ENCODE measurements around the gene TBC1D5. TPM values are rescaled to one million over a fixed set of nuclear protein-coding genes. Genes with fewer than 3 reads are reported as not detected.
"Not testable (repeated sequence)": the region's sequence is repeated elsewhere in the genome, so short reads cannot be mapped to it uniquely, and the experiment has no call there.

TBC1D5 gene
- total and polyA plus RNA-seq, 8 donors, result 47.4 to 74.8 (median 55.3) TPM

DNA sequence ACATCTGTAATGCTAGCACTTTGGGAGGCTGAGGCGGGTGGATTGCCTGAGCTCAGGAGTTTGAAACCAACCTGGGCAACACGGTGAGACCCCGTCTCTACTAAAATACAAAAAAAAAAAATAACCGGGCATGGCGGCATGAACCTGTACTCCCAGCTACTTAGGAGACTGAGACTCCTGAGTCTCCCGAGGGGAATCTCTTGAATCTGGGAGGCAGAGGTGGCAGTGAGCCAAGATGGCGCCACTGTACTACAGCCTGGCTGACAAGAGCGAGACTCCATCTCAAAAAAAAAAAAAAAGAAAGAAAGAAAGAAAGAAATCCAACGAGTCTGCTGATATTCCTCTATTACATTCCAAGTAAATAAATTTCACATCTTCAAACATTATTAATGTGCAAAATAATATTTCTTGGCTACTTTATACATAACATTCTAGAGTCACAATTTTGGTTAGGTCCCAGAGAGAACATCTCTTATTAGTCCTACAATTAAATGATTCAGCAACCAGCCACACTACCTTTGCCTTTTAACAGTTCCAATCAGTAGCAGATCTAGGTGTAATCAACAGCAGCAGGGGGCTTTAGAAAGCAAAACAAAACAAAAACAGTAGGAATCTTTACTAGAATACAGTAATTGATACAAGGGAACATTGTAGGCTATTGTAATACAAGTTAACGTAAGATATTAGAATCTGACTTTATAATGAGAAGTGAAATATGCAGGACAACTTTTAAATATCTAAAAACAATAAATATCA lies 195.8 kb downstream of the TBC1D5 start:
- intact Hi-C loops (cut with DNase I), result no loop called here
- ATAC-seq, result no peak

DNA sequence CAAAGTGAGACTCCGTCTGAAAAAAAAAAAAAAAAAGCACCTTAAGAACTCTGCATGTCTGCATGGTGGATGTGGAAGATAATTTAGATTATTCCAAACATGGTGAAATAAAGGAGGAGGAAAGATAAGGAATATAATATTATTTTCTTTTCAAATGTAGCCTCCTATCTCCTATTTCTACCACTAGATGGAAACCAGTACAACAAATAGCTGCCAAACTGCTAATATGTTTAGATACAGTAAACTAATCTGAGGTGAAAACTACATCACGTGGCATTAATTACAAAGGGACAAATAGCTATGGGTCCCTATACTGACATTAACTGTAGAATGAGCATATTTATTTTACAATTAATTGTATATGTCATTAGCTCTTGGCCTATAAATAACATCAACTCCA lies 197.8 kb downstream of the TBC1D5 start:
- ATAC-seq (no peak), DNase-seq (no peak)
- H3K27me3 ChIP-seq, result no peaks in the 10 kb centered on the region
- intact Hi-C loops (cut with DNase I), result no loop called here
- TF ChIP-seq, protein P1, sequence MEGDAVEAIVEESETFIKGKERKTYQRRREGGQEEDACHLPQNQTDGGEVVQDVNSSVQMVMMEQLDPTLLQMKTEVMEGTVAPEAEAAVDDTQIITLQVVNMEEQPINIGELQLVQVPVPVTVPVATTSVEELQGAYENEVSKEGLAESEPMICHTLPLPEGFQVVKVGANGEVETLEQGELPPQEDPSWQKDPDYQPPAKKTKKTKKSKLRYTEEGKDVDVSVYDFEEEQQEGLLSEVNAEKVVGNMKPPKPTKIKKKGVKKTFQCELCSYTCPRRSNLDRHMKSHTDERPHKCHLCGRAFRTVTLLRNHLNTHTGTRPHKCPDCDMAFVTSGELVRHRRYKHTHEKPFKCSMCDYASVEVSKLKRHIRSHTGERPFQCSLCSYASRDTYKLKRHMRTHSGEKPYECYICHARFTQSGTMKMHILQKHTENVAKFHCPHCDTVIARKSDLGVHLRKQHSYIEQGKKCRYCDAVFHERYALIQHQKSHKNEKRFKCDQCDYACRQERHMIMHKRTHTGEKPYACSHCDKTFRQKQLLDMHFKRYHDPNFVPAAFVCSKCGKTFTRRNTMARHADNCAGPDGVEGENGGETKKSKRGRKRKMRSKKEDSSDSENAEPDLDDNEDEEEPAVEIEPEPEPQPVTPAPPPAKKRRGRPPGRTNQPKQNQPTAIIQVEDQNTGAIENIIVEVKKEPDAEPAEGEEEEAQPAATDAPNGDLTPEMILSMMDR (IDR thresholded peaks at IDR 0.05), result no peak
- no peak overlapping the region for H3K27ac ChIP-seq
- no peaks in the 10 kb centered on the region for H3K4me1 ChIP-seq
- H3K36me3 ChIP-seq, result peaks cover 0 to 14% of the 10 kb centered on the region in 2 donors
- no peaks in the 10 kb centered on the region for H3K9me3 ChIP-seq
- no peak overlapping the region for H3K4me3 ChIP-seq

More for the DNA sequence above, 195.8 kb downstream of the TBC1D5 start:
- Histone ChIP-seq H3K36me3 (peaks cover 0 to 13% of the 10 kb centered on the region in 2 donors), H3K27me3 (no peaks in the 10 kb centered on the region), H3K4me3 (no peak overlapping the region), H3K9me3 (no peaks in the 10 kb centered on the region), H3K27ac (no peak overlapping the region), H3K4me1 (no peaks in the 10 kb centered on the region)
- no peak for DNase-seq
- TF ChIP-seq, protein P1 (IDR thresholded peaks at IDR 0.05), result no peak

DNA sequence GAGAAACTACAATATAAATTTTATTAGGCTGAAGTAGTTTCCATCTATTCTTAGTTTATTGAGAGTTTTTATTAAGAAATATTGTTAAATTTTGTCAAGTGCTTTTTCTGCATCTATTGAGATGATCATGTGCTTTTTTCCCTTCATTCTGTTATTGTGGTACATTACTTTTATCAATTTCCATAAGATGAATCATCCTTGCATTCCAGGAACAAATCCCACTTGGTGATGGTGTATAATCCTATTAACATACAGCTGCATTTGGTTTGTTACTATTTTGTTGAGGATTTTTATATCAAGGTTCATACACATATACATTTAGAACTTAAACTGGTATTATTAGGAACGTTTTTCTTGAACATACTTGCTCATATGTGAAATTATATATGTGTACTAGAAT lies 199.8 kb downstream of the TBC1D5 start:
- Histone ChIP-seq H3K9me3 (no peaks in the 10 kb centered on the region), H3K27ac (no peak overlapping the region), H3K4me1 (no peaks in the 10 kb centered on the region), H3K36me3 (peaks cover 0 to 14% of the 10 kb centered on the region in 2 donors), H3K4me3 (no peak overlapping the region), H3K27me3 (no peaks in the 10 kb centered on the region)
- DNase-seq (no peak), ATAC-seq (no peak)
- TF ChIP-seq, protein P1 (IDR thresholded peaks at IDR 0.05), result no peak
- intact Hi-C loops (cut with DNase I), result no loop called here

DNA sequence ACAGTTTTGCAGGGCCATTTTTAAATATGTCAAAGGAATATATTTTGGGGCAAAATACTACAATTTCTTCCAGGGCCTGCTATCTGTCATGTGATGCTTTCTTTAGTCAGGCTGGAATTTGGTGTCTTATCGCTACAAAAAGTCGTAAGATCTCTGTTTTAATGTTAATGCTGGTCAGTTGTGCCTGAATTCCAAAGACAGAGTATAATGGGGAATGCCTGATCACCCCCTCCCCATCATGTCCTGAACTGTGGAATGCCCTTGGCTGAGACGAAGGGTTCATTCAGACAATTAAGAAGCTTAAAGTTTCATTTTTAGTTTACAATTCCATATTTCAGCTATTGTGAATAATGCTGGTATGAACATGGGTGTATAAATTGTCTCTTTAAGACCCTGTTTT lies 203.0 kb downstream of the TBC1D5 start:
- Histone ChIP-seq H3K27me3 (no peaks in the 10 kb centered on the region), H3K4me1 (no peaks in the 10 kb centered on the region), H3K36me3 (peaks cover 0 to 14% of the 10 kb centered on the region in 2 donors), H3K4me3 (no peak overlapping the region), H3K27ac (no peak overlapping the region), H3K9me3 (no peaks in the 10 kb centered on the region)
- TF ChIP-seq, protein P1 (IDR thresholded peaks at IDR 0.05), result no peak
- DNase-seq, result no peak
- no peak for ATAC-seq
- intact Hi-C loops (cut with DNase I), result no loop called here

DNA sequence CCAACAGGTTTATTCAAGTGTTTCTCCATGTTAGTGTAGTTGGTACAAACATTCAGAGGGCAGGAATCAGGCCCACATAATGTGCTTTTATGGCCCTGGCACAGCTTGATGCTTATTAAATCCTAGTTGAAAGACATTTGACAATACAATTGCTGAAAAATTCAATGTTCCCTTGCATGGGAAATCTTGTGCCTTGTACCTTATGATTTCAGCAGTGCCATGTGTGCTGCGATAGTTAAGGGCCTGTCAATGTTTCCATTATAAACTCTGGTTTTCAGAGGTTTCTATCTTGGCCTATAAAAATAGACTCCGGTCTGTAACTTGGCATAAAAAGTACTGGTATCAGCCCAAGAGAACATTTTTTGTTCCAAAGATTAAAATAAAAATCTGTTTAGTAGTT lies 207.2 kb downstream of the TBC1D5 start:
- Histone ChIP-seq H3K27ac (no peak overlapping the region), H3K9me3 (no peaks in the 10 kb centered on the region), H3K4me3 (no peak overlapping the region), H3K27me3 (no peaks in the 10 kb centered on the region), H3K36me3 (no peaks in the 10 kb centered on the region), H3K4me1 (no peaks in the 10 kb centered on the region)
- intact Hi-C loops (cut with DNase I), result no loop called here
- no peak for ATAC-seq
- TF ChIP-seq, protein P1 (IDR thresholded peaks at IDR 0.05), result no peak
- no peak for DNase-seq

DNA sequence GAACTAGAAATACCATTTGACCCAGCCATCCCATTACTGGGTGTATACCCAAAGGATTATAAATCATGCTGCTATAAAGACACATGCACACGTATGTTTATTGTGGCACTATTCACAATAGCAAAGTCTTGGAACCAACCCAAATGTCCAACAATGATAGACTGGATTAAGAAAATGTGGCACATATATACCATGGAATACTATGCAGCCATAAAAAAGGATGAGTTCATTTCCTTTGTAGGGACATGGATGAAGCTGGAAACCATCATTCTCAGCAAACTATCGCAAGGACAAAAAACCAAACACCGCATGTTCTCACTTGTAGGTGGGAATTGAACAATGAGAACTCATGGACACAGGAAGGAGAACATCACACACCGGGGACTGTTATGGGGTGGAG lies 210.0 kb downstream of the TBC1D5 start:
- ATAC-seq; H3K4me1 ChIP-seq; H3K4me3 ChIP-seq; H3K27ac ChIP-seq; DNase-seq; intact Hi-C loops (cut with DNase I); H3K36me3 ChIP-seq; H3K27me3 ChIP-seq; H3K9me3 ChIP-seq: not testable (repeated sequence)
